Kidney capillary endothelial cell (primary cell): Measurements from ENCODE around the gene CFAP20DC.

ENCODE experiments used
- DNase-seq: peaks from one replicate; pipeline ENCODE4 v3.0.0-alpha.2; 2018; ENCODE audit warnings: low spot score

Gene CFAP20DC

GRCh38 chr3:58801541-58801940 is 248.3 kb downstream of the CFAP20DC start:
- DNase-seq: no peak

GRCh38 chr3:58800940-58801339 is 248.9 kb downstream of the CFAP20DC start:
- DNase-seq: no peak

- DNase-seq: no peak
Measured at GRCh38 chr3:58800032-58800431, 249.8 kb downstream of the CFAP20DC start.

GRCh38 chr3:58799271-58799670 is 250.6 kb downstream of the CFAP20DC start:
- DNase-seq: no peak

GRCh38 chr3:58798312-58798711 is 251.5 kb downstream of the CFAP20DC start:
- no peak for DNase-seq

GRCh38 chr3:58794750-58795149 is 255.1 kb downstream of the CFAP20DC start:
- no peak for DNase-seq

GRCh38 chr3:58793938-58794337 is 255.9 kb downstream of the CFAP20DC start:
- DNase-seq: no peak

- DNase-seq: no peak
Measured at GRCh38 chr3:58792921-58793451, 256.8 kb downstream of the CFAP20DC start.

- DNase-seq: no peak
Measured at GRCh38 chr3:58789385-58789784, 260.4 kb downstream of the CFAP20DC start.

GRCh38 chr3:58784888-58785287 is 264.9 kb downstream of the CFAP20DC start:
- DNase-seq: no peak

GRCh38 chr3:58784425-58784824 is 265.4 kb downstream of the CFAP20DC start:
- no peak for DNase-seq

GRCh38 chr3:58783845-58784244 is 266.0 kb downstream of the CFAP20DC start:
- no peak for DNase-seq

- no peak for DNase-seq
Measured at GRCh38 chr3:58779934-58780333, 269.9 kb downstream of the CFAP20DC start.

- DNase-seq: no peak
Measured at GRCh38 chr3:58776231-58776630, 273.6 kb downstream of the CFAP20DC start.

- no peak for DNase-seq
Measured at GRCh38 chr3:58772462-58772861, 277.4 kb downstream of the CFAP20DC start.

GRCh38 chr3:58769065-58769464 is 280.8 kb downstream of the CFAP20DC start:
- no peak for DNase-seq

GRCh38 chr3:58766587-58767282 is 283.1 kb downstream of the CFAP20DC start:
- no peak for DNase-seq

GRCh38 chr3:58755150-58755549 is 294.7 kb downstream of the CFAP20DC start:
- DNase-seq: no peak

- no peak for DNase-seq
Measured at GRCh38 chr3:58754074-58754473, 295.8 kb downstream of the CFAP20DC start.

GRCh38 chr3:58751882-58752567 is 297.8 kb downstream of the CFAP20DC start:
- no peak for DNase-seq

- DNase-seq: no peak
Measured at GRCh38 chr3:58751235-58751634, 298.6 kb downstream of the CFAP20DC start.

GRCh38 chr3:58749948-58750347 is 299.9 kb downstream of the CFAP20DC start:
- peak; percentile 13 for DNase-seq

- no peak for DNase-seq
Measured at GRCh38 chr3:58748024-58748423, 301.8 kb downstream of the CFAP20DC start.

GRCh38 chr3:58746758-58747157 is 303.1 kb downstream of the CFAP20DC start:
- no peak for DNase-seq
